GM18502 (cell line): ENCODE measurements around the gene MOXD1.

Experiments
- ATAC-seq: cut with Tn5 transposase; IDR thresholded peaks from one replicate; pipeline ENCODE4 v1.9.1; 2021; ENCODE audit warnings: mild to moderate bottlenecking; ENCODE audit not compliant: unreplicated experiment, poor library complexity

The MOXD1 gene

DNA sequence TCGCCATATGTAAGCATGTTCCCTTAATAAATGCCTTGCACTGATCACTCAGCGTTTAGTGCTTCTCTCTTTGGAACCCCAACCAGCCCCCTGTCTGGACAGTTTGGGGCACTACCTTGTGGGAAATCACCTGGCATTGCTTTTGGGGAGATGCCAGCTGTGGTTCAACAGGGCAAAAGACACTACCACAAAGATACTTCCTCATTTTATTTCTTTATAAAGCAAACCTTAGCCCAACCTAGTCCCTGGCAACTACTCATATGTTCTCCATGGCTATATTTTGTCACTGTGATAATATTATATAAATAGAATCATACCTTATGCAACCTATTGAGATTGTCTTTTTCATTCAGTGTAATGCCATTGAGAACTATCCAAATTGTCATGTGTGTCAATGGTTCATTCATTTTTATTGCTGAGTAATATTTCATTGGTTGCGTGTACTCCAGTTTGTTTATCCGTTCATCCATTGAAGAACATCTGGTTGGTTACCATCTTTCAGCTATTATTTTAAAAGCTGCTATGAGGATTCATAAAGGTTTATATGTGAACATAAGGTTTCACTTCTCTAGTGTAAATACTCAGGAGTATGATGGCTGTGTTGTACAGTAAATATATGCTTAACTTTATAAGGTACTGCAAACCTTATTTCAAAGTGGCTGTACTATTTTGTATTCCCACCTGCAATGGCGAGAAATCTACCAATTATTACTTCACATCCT lies 114.8 kb downstream of the MOXD1 start:
- ATAC-seq: peak; percentile 61

DNA sequence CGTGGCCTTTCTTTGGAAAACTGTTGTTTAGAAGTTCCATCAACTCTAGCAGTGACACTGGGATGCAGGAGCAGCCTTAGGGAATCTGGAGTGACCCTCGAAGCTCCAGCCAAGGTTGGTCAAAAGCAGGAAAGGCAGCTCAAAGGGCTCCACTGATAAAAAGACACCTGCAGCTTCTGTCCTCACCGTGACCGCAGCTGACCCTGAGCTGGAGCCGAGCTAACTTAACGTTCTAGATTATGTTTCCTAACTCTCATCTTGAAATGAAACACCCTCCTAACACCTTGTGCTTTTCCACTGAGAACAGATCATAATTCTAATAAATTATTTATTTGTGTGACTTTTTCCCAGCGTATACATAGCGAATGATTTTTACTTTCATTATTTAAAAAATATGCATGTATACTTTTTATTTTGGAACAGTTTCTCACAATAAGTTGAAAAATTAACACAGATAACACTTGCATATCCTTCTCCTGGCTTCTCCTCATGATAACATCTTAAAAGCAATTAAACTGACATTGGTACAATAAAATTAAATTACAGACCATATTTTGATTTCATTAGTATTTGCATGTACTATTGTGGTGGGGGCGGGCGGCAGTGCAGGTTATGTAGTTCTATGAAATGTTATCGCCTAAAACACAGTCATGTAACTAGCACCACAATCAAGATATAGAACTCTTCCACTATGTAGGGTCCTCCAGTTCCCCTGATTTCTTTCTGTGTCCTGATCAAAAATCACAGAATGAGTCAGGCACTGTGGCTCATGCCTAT lies 116.1 kb downstream of the MOXD1 start:
- ATAC-seq: no peak

- no peak for ATAC-seq
Measured at GRCh38 chr6:132282696-132283095, 118.6 kb downstream of the MOXD1 start.

DNA sequence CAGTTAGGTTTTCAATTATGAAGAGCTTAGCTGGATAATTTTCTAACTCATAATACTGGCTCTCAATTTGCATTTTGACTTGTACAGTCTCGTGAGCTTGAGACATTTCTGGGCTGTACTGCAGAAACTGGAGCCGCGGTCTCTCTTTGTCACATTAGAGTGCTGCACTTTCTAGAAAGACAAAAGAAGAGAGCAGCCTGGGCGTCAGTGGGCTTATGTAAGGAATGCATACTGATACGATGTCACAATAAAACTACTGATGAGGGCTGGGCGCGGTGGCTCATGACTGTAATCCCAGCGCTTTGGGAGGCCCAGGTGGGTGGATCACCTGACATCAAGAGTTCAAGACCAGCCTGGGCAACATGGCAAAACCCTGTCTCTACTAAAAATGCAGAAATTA lies 120.8 kb downstream of the MOXD1 start:
- ATAC-seq: no peak

- ATAC-seq: peak; percentile 91
Measured at GRCh38 chr6:132279592-132280139, 121.6 kb downstream of the MOXD1 start.

GRCh38 chr6:132275066-132275970 lies 126.0 kb downstream of the MOXD1 start:
- ATAC-seq: no peak

- no peak for ATAC-seq
Measured at GRCh38 chr6:132272776-132273175, 128.5 kb downstream of the MOXD1 start.

GRCh38 chr6:132270726-132271402 lies 130.4 kb downstream of the MOXD1 start:
- no peak for ATAC-seq

- ATAC-seq: peak; percentile 14
Measured at GRCh38 chr6:132268666-132269065, 132.6 kb downstream of the MOXD1 start.

GRCh38 chr6:132268209-132268608 lies 133.1 kb downstream of the MOXD1 start:
- ATAC-seq: peak; percentile 9

- ATAC-seq: no peak
Measured at GRCh38 chr6:132265451-132266097, 135.7 kb downstream of the MOXD1 start.

DNA sequence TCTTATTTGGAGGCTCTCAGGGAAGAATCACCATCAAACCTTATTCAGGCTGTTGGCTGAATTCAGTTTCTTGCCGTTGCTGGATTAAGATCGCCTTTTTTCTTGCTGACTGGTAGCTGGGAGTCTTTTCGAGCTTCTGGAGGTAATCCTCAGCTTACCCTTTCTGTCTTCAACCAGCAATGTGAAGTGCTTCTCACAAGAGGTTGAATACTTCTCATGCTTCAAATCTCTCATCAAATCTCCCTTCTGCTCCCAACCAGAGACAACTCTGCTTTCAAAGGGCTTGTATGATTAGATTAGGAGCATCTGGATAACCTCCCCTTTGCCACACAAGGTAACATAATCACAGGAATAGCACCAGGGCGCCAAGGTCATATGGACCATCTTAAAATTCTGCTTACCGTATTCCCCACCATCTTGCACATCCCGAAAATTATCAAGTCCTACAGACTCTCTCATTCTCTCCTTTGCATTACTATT lies 137.2 kb downstream of the MOXD1 start:
- ATAC-seq: no peak

GRCh38 chr6:132261354-132261753 lies 139.9 kb downstream of the MOXD1 start:
- no peak for ATAC-seq

DNA sequence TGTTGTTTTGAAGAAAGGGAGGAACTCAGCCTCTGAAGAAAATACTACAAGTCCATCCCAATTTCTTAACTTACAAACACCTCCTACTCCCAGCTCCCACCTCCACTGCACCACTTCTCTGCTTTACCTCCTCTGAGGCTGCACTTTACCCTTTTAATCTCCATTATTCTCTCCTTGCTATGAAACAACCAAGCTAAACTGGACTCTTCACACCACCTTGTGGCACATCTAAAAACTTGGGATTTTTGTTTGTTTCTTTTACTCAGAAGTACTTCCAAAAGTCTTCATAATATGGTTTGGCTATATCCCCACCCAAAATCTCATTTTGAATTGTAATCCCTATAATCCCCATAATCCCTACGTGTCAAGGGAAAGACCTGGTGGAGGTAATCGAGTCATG lies 142.2 kb downstream of the MOXD1 start:
- ATAC-seq: no peak

- no peak for ATAC-seq
Measured at GRCh38 chr6:132257561-132257960, 143.7 kb downstream of the MOXD1 start.

- no peak for ATAC-seq
Measured at GRCh38 chr6:132256457-132256856, 144.8 kb downstream of the MOXD1 start.

- ATAC-seq: no peak
Measured at GRCh38 chr6:132253906-132254305, 147.4 kb downstream of the MOXD1 start.

- ATAC-seq: no peak
Measured at GRCh38 chr6:132253211-132253610, 148.1 kb downstream of the MOXD1 start.

DNA sequence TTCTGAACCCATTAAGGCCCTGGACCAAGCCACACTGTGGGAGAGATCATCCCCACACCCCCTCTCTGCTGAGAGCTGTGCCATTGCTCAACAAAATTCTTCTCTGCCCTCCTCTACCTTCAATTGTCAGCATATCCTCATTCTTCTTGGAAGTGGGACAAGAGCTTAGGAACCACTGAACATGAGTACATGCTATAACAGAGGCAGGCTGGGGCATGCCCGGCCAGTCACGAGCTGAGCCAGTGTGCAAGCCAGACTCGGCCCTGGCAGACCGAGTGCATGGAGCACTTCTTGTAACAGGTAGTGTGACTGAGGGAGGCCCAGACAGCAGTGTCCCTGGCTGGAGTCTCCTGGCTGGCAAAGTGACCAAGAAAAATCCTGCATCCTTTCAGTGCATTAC lies 149.2 kb downstream of the MOXD1 start:
- ATAC-seq: no peak
